Lower lobe of right lung (tissue), 2 donors: ENCODE data around the gene SLC8A1. TPM values are rescaled to one million over a fixed set of nuclear protein-coding genes. Genes with fewer than 3 reads are reported as not detected.

ENCODE experiments used
- ATAC-seq, 2 donors: fragments of 200-7000 bp; cut with Tn5 transposase; one replicate each; pipeline ENCODE4 v1.9.1; 2020 to 2022; ENCODE audit warnings: mild to moderate bottlenecking in 2 of 2, moderate library complexity in 2 of 2
- DNase-seq: peaks from one replicate; pipeline ENCODE4 v3.0.0-alpha.2; 2020
- H3K27ac ChIP-seq: fragments of 200-600 bp; one replicate; pipeline ENCODE4 v1.8.0; 2022
- H3K27me3 ChIP-seq: fragments of 200-600 bp; one replicate; pipeline ENCODE4 v1.8.0; 2022; ENCODE audit warnings: low read depth
- H3K36me3 ChIP-seq: fragments of 200-600 bp; one replicate; pipeline ENCODE4 v1.8.0; 2022; ENCODE audit warnings: mild to moderate bottlenecking
- H3K4me1 ChIP-seq: fragments of 200-600 bp; one replicate; pipeline ENCODE4 v1.8.0; 2022
- H3K4me3 ChIP-seq: fragments of 200-600 bp; one replicate; pipeline ENCODE4 v1.8.0; 2022; ENCODE audit warnings: mild to moderate bottlenecking
- H3K9me3 ChIP-seq: fragments of 200-600 bp; one replicate; pipeline ENCODE4 v1.8.0; 2022
- CTCF ChIP-seq: fragments of 200-600 bp; IDR thresholded peaks from one replicate; pipeline ENCODE4 v1.8.0; 2022; ENCODE audit warnings: antibody characterized with exemption, mild to moderate bottlenecking
- intact Hi-C: fragments of 100-400 bp; cut with DNase I; formaldehyde crosslinking; loops from one replicate; pipeline ENCODE4 v1.11.0; 2022
- total RNA-seq: library from RNA; stranded (reverse); fragmentation: NEBNext Ultra II Directional; extraction: Animal tissue kit (Norgen Biotek cat#: 25700); gene quantifications from one replicate; pipeline ENCODE4 v1.2.1, GENCODE V29; 2021
- donor health status: DM: no; HTN: yes; CAD: no; lungs with severe emphysema.

Gene SLC8A1
- total RNA-seq, 1 donor from 2014 or later: 58.5 TPM

DNA sequence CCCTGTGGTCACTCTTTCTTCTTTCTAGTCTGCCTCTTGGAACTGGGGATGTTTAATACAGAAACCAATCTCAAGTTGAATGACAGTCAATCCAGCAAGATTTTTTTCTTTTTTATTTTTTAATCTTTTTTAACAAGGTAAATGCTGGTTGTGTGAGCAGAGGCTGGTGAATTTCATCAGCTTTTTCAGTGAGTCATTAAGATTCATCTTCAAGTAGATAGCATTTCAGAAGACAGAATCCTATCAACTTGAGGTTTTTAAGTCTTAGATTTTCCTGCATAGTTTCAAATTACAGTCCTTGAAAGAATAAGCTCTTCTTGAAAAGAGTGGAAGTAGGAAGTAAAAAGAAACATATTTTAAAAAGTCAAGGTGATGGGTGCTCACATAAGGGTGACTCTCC, 12.4 kb downstream of the SLC8A1 start:
- no peaks in the 10 kb centered on the region for H3K27me3 ChIP-seq
- peaks cover 16% of the 10 kb centered on the region for H3K4me1 ChIP-seq
- TF ChIP-seq CTCF: no peak
- ATAC-seq (no peak), DNase-seq (no peak)
- H3K27ac ChIP-seq: no peak overlapping the region
- no peak overlapping the region for H3K4me3 ChIP-seq
- intact Hi-C loops: no loop called here
- no peaks in the 10 kb centered on the region for H3K36me3 ChIP-seq
- H3K9me3 ChIP-seq: no peaks in the 10 kb centered on the region

DNA sequence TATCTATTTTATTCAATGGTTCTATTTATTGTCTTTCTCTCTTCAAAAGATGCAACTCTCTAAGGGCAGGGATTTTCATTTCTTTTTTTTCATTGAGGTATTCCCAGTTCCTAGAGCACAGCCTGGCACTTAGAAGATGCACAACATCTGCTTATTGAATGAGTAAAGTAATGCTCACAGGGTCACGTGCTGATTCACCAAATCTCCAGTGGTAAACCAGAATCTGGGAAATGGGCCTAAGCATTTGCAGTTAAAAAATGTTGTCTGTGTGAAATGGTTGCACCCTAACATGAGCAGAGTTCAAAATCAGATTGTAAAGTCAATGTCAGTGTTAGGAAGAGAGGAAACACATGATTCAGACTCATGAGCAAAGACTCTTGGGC, 15.8 kb downstream of the SLC8A1 start:
- Histone ChIP-seq H3K27me3 (no peaks in the 10 kb centered on the region), H3K9me3 (no peaks in the 10 kb centered on the region), H3K4me3 (no peak overlapping the region), H3K27ac (peak overlapping the region; percentile 12), H3K36me3 (no peaks in the 10 kb centered on the region), H3K4me1 (peaks cover 25% of the 10 kb centered on the region)
- no peak for TF ChIP-seq CTCF
- intact Hi-C loops: no loop called here
- DNase-seq: no peak
- ATAC-seq: no peak

- intact Hi-C loops: no loop called here
- Histone ChIP-seq H3K27ac (peak overlapping the region; percentile 12), H3K4me3 (no peak overlapping the region), H3K27me3 (no peaks in the 10 kb centered on the region), H3K36me3 (no peaks in the 10 kb centered on the region), H3K9me3 (no peaks in the 10 kb centered on the region), H3K4me1 (peaks cover 25% of the 10 kb centered on the region)
- TF ChIP-seq CTCF: no peak
- DNase-seq: no peak
- ATAC-seq: peak; percentile 35 to 43
Measured at GRCh38 chr2:40435426-40436092, 16.3 kb downstream of the SLC8A1 start.

- TF ChIP-seq CTCF: no peak
- ATAC-seq: peak; percentile 31 to 32
- H3K27me3 ChIP-seq: no peaks in the 10 kb centered on the region
- H3K4me3 ChIP-seq: no peak overlapping the region
- H3K9me3 ChIP-seq: no peaks in the 10 kb centered on the region
- H3K36me3 ChIP-seq: no peaks in the 10 kb centered on the region
- H3K4me1 ChIP-seq: peaks cover 25% of the 10 kb centered on the region
- intact Hi-C loops: no loop called here
- H3K27ac ChIP-seq: no peak overlapping the region
- no peak for DNase-seq
Measured at GRCh38 chr2:40434731-40435271, 17.1 kb downstream of the SLC8A1 start.

DNA sequence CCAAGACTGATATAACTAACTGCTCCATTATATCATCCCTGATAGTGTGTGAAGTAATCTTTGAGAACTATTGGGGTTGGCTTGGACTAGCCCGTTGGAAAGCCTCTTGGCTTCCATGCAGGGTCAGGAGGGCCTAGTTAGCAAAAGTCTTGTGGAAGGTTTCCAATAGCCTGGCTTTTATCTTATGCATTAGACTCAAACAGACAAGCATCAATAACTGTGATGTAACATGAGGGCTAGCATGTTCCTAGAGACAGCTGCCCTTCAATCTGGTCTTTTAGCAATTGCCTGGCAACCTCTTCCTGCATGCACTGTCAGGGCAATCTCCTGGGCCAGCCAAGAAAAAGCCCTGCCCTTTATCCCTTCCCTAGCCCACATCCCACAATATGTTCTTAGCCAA, 18.2 kb downstream of the SLC8A1 start:
- no peak overlapping the region for H3K27ac ChIP-seq
- no peak for ATAC-seq

More for the DNA sequence above, 18.2 kb downstream of the SLC8A1 start:
- Histone ChIP-seq H3K36me3 (no peaks in the 10 kb centered on the region), H3K4me3 (no peak overlapping the region), H3K4me1 (peaks cover 25% of the 10 kb centered on the region), H3K9me3 (no peaks in the 10 kb centered on the region), H3K27me3 (no peaks in the 10 kb centered on the region)
- intact Hi-C loops: no loop called here
- DNase-seq: no peak
- TF ChIP-seq CTCF: no peak
